ENCODE results near the gene MTMR2.

The MTMR2 gene

GRCh38 chr11:95845167-95845566 lies 78.7 kb downstream of the MTMR2 start:
- Histone ChIP-seq H3K36me3 (ENCODE audit: insufficient read depth, insufficient read length, low read length) (peaks cover 61% of the 10 kb centered on the region), H3K4me3 (ENCODE audit: insufficient read length, low read depth) (no peak overlapping the region), H3K9me3 (ENCODE audit: insufficient read depth, low read length) (no peaks in the 10 kb centered on the region), H3K9ac (ENCODE audit: insufficient read length, low read depth) (no peak overlapping the region), H3K4me1 (ENCODE audit: insufficient read depth, insufficient read length) (no peaks in the 10 kb centered on the region), H3K27me3 (ENCODE audit: insufficient read depth, insufficient read length) (no peaks in the 10 kb centered on the region)
- no peak for TF ChIP-seq SUZ12 (IDR thresholded peaks at IDR 0.05; ENCODE audit: extremely low read depth, insufficient read depth, insufficient read length)
- no peak for TF ChIP-seq ZNF274 (IDR thresholded peaks at IDR 0.05; ENCODE audit: low read depth, low read length)
- TF ChIP-seq YY1 (IDR thresholded peaks at IDR 0.05; ENCODE audit: insufficient read depth, insufficient read length): no peak
- DNase-seq (ENCODE audit: low read depth, low spot score): no peak

- TF ChIP-seq SUZ12 (IDR thresholded peaks at IDR 0.05; ENCODE audit: extremely low read depth, insufficient read depth, insufficient read length) (no peak), YY1 (IDR thresholded peaks at IDR 0.05; ENCODE audit: insufficient read depth, insufficient read length) (no peak), ZNF274 (IDR thresholded peaks at IDR 0.05; ENCODE audit: low read depth, low read length) (no peak)
- H3K4me1 ChIP-seq (ENCODE audit: insufficient read depth, insufficient read length): no peaks in the 10 kb centered on the region
- no peak overlapping the region for H3K9ac ChIP-seq (ENCODE audit: insufficient read length, low read depth)
- H3K4me3 ChIP-seq (ENCODE audit: insufficient read length, low read depth): no peak overlapping the region
- H3K27me3 ChIP-seq (ENCODE audit: insufficient read depth, insufficient read length): no peaks in the 10 kb centered on the region
- H3K36me3 ChIP-seq (ENCODE audit: insufficient read depth, insufficient read length, low read length): peaks cover 55% of the 10 kb centered on the region
- H3K9me3 ChIP-seq (ENCODE audit: insufficient read depth, low read length): no peaks in the 10 kb centered on the region
- DNase-seq (ENCODE audit: low read depth, low spot score): peak; percentile 52
Measured at GRCh38 chr11:95835768-95836488, 88.0 kb downstream of the MTMR2 start.

GRCh38 chr11:95835351-95835750 lies 88.6 kb downstream of the MTMR2 start:
- H3K36me3 ChIP-seq (ENCODE audit: insufficient read depth, insufficient read length, low read length): peaks cover 55% of the 10 kb centered on the region
- no peaks in the 10 kb centered on the region for H3K9me3 ChIP-seq (ENCODE audit: insufficient read depth, low read length)
- no peaks in the 10 kb centered on the region for H3K27me3 ChIP-seq (ENCODE audit: insufficient read depth, insufficient read length)
- DNase-seq (ENCODE audit: low read depth, low spot score): no peak
- no peak for TF ChIP-seq SUZ12 (IDR thresholded peaks at IDR 0.05; ENCODE audit: extremely low read depth, insufficient read depth, insufficient read length)
- no peak for TF ChIP-seq ZNF274 (IDR thresholded peaks at IDR 0.05; ENCODE audit: low read depth, low read length)
- TF ChIP-seq YY1 (IDR thresholded peaks at IDR 0.05; ENCODE audit: insufficient read depth, insufficient read length): no peak
- H3K4me1 ChIP-seq (ENCODE audit: insufficient read depth, insufficient read length): no peaks in the 10 kb centered on the region
- no peak overlapping the region for H3K9ac ChIP-seq (ENCODE audit: insufficient read length, low read depth)
- no peak overlapping the region for H3K4me3 ChIP-seq (ENCODE audit: insufficient read length, low read depth)

- H3K9ac ChIP-seq (ENCODE audit: insufficient read length, low read depth): no peak overlapping the region
- H3K27me3 ChIP-seq (ENCODE audit: insufficient read depth, insufficient read length): no peaks in the 10 kb centered on the region
- H3K4me3 ChIP-seq (ENCODE audit: insufficient read length, low read depth): no peak overlapping the region
- TF ChIP-seq YY1 (IDR thresholded peaks at IDR 0.05; ENCODE audit: insufficient read depth, insufficient read length) (no peak), ZNF274 (IDR thresholded peaks at IDR 0.05; ENCODE audit: low read depth, low read length) (no peak), SUZ12 (IDR thresholded peaks at IDR 0.05; ENCODE audit: extremely low read depth, insufficient read depth, insufficient read length) (no peak)
- no peaks in the 10 kb centered on the region for H3K4me1 ChIP-seq (ENCODE audit: insufficient read depth, insufficient read length)
- no peak for DNase-seq (ENCODE audit: low read depth, low spot score)
- no peaks in the 10 kb centered on the region for H3K9me3 ChIP-seq (ENCODE audit: insufficient read depth, low read length)
- H3K36me3 ChIP-seq (ENCODE audit: insufficient read depth, insufficient read length, low read length): peaks cover 52% of the 10 kb centered on the region
Measured at GRCh38 chr11:95833378-95833777, 90.5 kb downstream of the MTMR2 start.

GRCh38 chr11:95832763-95833162 lies 91.1 kb downstream of the MTMR2 start:
- H3K9me3 ChIP-seq (ENCODE audit: insufficient read depth, low read length): no peaks in the 10 kb centered on the region
- TF ChIP-seq ZNF274 (IDR thresholded peaks at IDR 0.05; ENCODE audit: low read depth, low read length) (no peak), YY1 (IDR thresholded peaks at IDR 0.05; ENCODE audit: insufficient read depth, insufficient read length) (no peak), SUZ12 (IDR thresholded peaks at IDR 0.05; ENCODE audit: extremely low read depth, insufficient read depth, insufficient read length) (no peak)
- H3K4me1 ChIP-seq (ENCODE audit: insufficient read depth, insufficient read length): no peaks in the 10 kb centered on the region
- DNase-seq (ENCODE audit: low read depth, low spot score): no peak
- no peak overlapping the region for H3K4me3 ChIP-seq (ENCODE audit: insufficient read length, low read depth)
- no peaks in the 10 kb centered on the region for H3K27me3 ChIP-seq (ENCODE audit: insufficient read depth, insufficient read length)
- no peak overlapping the region for H3K9ac ChIP-seq (ENCODE audit: insufficient read length, low read depth)
- peaks cover 53% of the 10 kb centered on the region for H3K36me3 ChIP-seq (ENCODE audit: insufficient read depth, insufficient read length, low read length)

- H3K36me3 ChIP-seq (ENCODE audit: insufficient read depth, insufficient read length, low read length): peaks cover 51% of the 10 kb centered on the region
- no peaks in the 10 kb centered on the region for H3K9me3 ChIP-seq (ENCODE audit: insufficient read depth, low read length)
Measured at GRCh38 chr11:95831198-95831883, 92.6 kb downstream of the MTMR2 start.

GRCh38 chr11:95829580-95830259 lies 94.2 kb downstream of the MTMR2 start:
- no peak for DNase-seq (ENCODE audit: low read depth, low spot score)
- Histone ChIP-seq H3K4me3 (ENCODE audit: insufficient read length, low read depth) (no peak overlapping the region), H3K9me3 (ENCODE audit: insufficient read depth, low read length) (no peaks in the 10 kb centered on the region), H3K27me3 (ENCODE audit: insufficient read depth, insufficient read length) (no peaks in the 10 kb centered on the region), H3K4me1 (ENCODE audit: insufficient read depth, insufficient read length) (no peaks in the 10 kb centered on the region), H3K36me3 (ENCODE audit: insufficient read depth, insufficient read length, low read length) (peaks cover 51% of the 10 kb centered on the region), H3K9ac (ENCODE audit: insufficient read length, low read depth) (no peak overlapping the region)
- TF ChIP-seq SUZ12 (IDR thresholded peaks at IDR 0.05; ENCODE audit: extremely low read depth, insufficient read depth, insufficient read length) (no peak), YY1 (IDR thresholded peaks at IDR 0.05; ENCODE audit: insufficient read depth, insufficient read length) (no peak), ZNF274 (IDR thresholded peaks at IDR 0.05; ENCODE audit: low read depth, low read length) (no peak)

More at GRCh38 chr11:95831198-95831883, 92.6 kb downstream of the MTMR2 start:
- Histone ChIP-seq H3K9ac (ENCODE audit: insufficient read length, low read depth) (no peak overlapping the region), H3K27me3 (ENCODE audit: insufficient read depth, insufficient read length) (no peaks in the 10 kb centered on the region), H3K4me1 (ENCODE audit: insufficient read depth, insufficient read length) (no peaks in the 10 kb centered on the region), H3K4me3 (ENCODE audit: insufficient read length, low read depth) (no peak overlapping the region)
- TF ChIP-seq YY1 (IDR thresholded peaks at IDR 0.05; ENCODE audit: insufficient read depth, insufficient read length): no peak
- no peak for TF ChIP-seq SUZ12 (IDR thresholded peaks at IDR 0.05; ENCODE audit: extremely low read depth, insufficient read depth, insufficient read length)
- TF ChIP-seq ZNF274 (IDR thresholded peaks at IDR 0.05; ENCODE audit: low read depth, low read length): no peak
- no peak for DNase-seq (ENCODE audit: low read depth, low spot score)
